Omental fat pad (tissue), 4 donors: Measurements from ENCODE around the gene CCDC88B. TPM values are rescaled to one million over a fixed set of nuclear protein-coding genes. Genes with fewer than 3 reads are reported as not detected.

Experiments used
- ATAC-seq: fragments of 150-250 bp; one replicate; pipeline ENCODE4 v1.9.1; 2016; ENCODE audit warnings: mild to moderate bottlenecking, moderate library complexity; ENCODE audit not compliant: low FRiP score
- DNase-seq: peaks from one replicate; pipeline ENCODE4 v3.0.0-alpha.2; 2019; ENCODE audit warnings: low spot score
- total RNA-seq, 4 donors: library from RNA; depleted of rRNA; stranded (reverse); fragments of >200 nt; gene quantifications; one replicate each; pipeline ENCODE4 v1.1.0, GENCODE V29; 2016
- TF ChIP-seq, protein P1 (sequence below), 3 donors: fragments of 450-650 bp; IDR thresholded peaks; one replicate each; pipeline ENCODE4 v1.5.1; 2016 to 2017; ENCODE audit warnings: antibody characterized with exemption in 3 of 3, mild to moderate bottlenecking in 3 of 3, moderate library complexity in 2 of 3

CCDC88B gene
- total RNA-seq: 10 to 100 TPM in 2 of 4 donors, 1 to 10 TPM in 2; 6.2 to 24.1 (median 10.3) TPM

DNA sequence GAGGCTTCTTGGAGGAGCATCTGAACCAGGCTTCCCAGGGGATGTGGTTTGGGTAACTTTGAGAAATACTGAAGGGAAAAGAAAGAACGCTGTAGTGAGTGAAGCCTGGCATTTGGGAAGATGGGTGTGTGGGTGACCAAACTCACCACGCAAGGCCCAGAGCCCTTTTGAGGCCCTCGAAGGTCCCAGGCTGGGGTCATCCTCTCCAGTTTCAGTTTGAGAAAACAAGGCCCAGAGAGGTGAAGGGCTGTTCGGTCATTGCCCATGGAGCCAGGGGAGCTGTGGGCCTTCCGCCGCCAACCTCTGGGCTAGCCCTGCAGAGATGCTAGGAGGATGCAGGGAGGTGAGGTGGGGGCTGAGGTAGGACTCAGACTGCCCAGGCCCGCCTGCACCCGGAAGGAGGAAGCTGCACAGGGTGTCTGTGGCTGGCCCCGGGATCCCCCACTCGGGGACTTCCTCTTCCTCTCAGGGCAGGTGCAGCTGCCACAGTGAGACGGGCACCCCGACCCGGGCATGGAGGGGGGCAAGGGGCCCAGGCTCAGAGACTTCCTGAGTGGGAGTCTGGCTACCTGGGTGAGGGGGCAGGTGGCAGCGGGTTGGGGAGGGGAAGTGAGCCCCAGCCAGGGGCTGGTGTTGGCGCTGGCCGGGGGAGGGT is at the start of gene CCDC88B:
TSS of gene CCDC88B (plus strand) at position 451 of the 655 bp plus-strand sequence. CDS start at position 514, 63 bp downstream.
- no peak for ATAC-seq
- DNase-seq: no peak
- TF ChIP-seq, protein P1, sequence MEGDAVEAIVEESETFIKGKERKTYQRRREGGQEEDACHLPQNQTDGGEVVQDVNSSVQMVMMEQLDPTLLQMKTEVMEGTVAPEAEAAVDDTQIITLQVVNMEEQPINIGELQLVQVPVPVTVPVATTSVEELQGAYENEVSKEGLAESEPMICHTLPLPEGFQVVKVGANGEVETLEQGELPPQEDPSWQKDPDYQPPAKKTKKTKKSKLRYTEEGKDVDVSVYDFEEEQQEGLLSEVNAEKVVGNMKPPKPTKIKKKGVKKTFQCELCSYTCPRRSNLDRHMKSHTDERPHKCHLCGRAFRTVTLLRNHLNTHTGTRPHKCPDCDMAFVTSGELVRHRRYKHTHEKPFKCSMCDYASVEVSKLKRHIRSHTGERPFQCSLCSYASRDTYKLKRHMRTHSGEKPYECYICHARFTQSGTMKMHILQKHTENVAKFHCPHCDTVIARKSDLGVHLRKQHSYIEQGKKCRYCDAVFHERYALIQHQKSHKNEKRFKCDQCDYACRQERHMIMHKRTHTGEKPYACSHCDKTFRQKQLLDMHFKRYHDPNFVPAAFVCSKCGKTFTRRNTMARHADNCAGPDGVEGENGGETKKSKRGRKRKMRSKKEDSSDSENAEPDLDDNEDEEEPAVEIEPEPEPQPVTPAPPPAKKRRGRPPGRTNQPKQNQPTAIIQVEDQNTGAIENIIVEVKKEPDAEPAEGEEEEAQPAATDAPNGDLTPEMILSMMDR (IDR thresholded peaks at IDR 0.05): no peak

DNA sequence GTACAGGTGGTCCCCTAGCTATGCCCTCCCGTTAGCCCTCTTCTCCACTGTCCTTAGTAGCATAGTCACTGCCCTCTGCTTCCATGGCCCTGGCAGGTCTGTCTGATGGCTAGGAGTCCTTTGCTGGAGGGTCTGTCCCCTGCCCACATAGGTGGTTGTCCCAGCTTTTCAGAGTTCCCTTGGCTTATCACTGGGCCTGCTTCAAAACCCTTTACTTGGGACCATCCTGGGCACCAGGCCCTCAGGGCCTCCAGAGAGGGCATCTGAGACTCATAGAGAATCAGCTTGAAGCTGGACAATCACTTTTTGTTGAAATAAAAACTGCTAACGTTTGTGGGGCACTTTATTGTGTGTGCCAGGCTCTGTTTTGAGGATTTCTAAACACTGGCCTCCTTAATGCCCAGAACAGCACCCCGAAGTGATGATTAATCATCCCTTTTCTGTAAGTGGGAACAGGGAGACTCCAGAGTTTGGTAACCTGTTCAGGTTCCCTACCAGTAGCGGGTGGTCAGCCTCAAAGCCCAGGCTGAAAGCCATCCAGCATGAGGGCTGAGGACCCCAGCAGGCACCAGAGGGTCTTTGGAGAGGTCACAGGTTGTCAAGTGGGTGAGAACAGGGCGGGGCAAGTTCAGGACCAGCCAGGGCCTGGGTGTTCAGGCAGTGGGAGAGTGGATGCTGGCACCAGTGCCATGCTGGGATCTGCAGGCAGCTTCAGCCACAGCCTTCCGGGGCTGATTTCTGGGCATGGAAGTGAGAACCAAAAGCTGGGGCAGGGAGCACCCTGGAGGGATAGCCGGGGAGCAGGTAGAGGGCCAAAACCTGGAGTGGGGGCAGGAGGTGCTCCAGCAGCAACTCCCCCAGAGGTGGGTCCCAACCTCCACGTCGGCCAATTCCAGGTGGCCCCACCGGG is 49.4 kb upstream of the CCDC88B start:
- TF ChIP-seq, protein P1 (IDR thresholded peaks at IDR 0.05): no peak
- ATAC-seq: no peak
- no peak for DNase-seq

DNA sequence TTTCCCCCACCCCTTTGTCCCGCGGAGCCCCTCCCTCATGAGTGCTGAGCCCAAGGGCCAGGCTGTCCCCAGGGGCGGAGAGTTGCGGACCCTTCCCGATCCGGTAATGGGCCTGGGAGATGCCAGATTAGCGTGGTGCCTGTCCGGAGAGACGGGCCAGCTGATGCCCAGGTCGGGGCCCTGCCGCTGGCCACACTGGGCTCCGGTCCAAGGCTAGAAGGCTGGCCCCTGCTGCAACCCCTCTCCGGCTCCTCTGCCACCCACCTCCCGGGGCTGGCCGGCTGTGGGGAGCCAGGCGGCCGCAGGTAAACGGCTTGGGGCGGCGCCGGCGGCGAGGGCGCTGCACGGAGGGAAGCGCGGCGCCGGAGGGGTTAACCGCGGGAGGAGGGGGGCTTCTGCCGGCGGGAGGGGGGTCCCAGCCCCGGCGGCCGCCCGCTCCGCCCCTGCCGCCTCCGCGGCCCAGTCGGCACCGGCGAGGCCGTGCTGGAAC is 48.7 kb upstream of the CCDC88B start, which contains the start of gene KCNK4:
TSS of gene KCNK4 (plus strand) at position 41 of the 490 bp plus-strand sequence. CDS start 1,717 bp downstream, outside the sequence.
- ATAC-seq (no peak), DNase-seq (no peak)
- TF ChIP-seq, protein P1 (IDR thresholded peaks at IDR 0.05): no peak

DNA sequence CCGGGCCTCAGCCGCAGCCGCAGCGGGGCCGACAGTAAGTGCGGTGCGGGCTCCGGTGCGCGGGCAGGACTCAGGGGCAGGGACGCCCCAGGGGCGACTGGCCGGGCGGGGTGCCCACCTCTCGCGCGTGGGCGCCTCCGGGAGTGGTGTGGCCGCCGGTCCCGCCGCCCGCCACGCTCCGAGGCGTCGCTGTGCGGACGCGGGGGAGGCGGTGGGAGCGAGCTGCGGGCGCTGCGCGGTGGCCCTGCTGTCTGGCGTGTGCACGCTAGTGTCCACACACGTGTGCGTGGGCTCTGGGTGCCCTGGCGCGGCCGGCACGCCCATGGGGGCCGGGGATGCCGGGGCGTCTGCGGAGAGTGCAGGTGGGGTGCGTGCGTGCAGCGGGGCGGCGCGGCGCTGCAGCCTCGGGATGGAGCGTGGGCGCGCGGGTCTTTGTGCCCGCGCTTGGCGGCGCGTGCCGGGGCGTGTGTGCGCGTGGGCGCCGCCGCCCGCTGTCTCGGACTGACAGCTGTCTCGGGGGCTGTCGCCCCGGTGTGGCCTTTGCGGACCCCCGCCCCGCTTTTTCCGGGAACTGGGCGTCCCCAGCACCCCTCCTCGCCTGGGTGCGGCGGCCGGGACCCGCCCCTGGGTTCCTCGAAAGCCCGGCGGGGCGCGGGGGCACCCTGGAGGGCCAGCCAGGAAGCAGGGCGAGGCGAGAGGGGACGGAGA is 48.1 kb upstream of the CCDC88B start:
- ATAC-seq (no peak), DNase-seq (no peak)
- TF ChIP-seq, protein P1 (IDR thresholded peaks at IDR 0.05): no peak

GRCh38 chr11:64292460-64293254 is 47.3 kb upstream of the CCDC88B start:
- ATAC-seq: no peak
- TF ChIP-seq, protein P1 (IDR thresholded peaks at IDR 0.05): no peak

DNA sequence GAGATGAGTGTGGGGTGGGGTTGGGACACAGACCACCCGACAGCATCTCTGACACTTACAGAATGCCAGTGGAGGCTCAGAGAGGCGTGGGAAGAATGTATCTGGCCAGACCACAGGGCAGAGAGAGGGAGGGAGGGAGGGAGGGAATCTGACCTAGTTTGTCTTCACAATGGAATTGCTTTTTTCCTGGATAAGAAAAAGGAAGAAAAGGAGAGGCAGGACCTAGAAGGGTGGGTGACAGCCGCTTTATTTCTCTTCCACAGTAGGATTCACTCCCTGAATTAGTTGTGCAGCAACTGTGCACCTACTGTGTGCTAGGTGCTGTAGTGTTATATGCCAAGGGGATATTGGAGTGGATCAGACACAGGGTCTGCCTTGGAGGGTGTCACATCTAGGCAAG is 45.2 kb upstream of the CCDC88B start:
- no peak for ATAC-seq
- TF ChIP-seq, protein P1 (IDR thresholded peaks at IDR 0.05): no peak

More at GRCh38 chr11:64292460-64293254, 47.3 kb upstream of the CCDC88B start:
- DNase-seq: no peak

More for the DNA sequence above, 45.2 kb upstream of the CCDC88B start:
- DNase-seq: no peak
